Left renal cortex interstitium (tissue), 4 donors: ENCODE results near the gene EFCAB9. TPM values are rescaled to one million over a fixed set of nuclear protein-coding genes. Genes with fewer than 3 reads are reported as not detected.
"Not testable (repeated sequence)": the region's sequence is repeated elsewhere in the genome, so short reads cannot be mapped to it uniquely, and the experiment has no call there.

Source experiments
- DNase-seq, 4 donors: peaks; one replicate each; pipeline ENCODE4 v3.0.0-alpha.2; 2013; ENCODE audit warnings: low read depth in 4 of 4, low spot score in 2 of 4, missing footprints in 1 of 4
- polyA plus RNA-seq, 4 donors: library from polyadenylated mRNA; unstranded; fragments of 120-200 nt; gene quantifications; one replicate each; pipeline ENCODE4 v1.2.1, GENCODE V29; 2013; ENCODE audit not compliant: insufficient read length in 4 of 4

EFCAB9 gene
- not detected for polyA plus RNA-seq

GRCh38 chr5:172193872-172194271 lies at the start of gene EFCAB9:
TSS of gene EFCAB9 (plus strand) at chr5:172194172. CDS start at chr5:172194173, 1 bp downstream.
- no peak for DNase-seq

- no peak for DNase-seq
These were observed 49.6 kb upstream of the EFCAB9 start for GRCh38 chr5:172144291-172144815.

GRCh38 chr5:172144931-172145869 lies 48.8 kb upstream of the EFCAB9 start:
- DNase-seq: no peak

GRCh38 chr5:172145870-172146747 lies 47.9 kb upstream of the EFCAB9 start:
- DNase-seq: no peak

GRCh38 chr5:172146748-172147092 lies 47.3 kb upstream of the EFCAB9 start:
- DNase-seq: no peak

GRCh38 chr5:172147857-172148256 lies 46.1 kb upstream of the EFCAB9 start:
- DNase-seq: no peak

GRCh38 chr5:172148381-172148780 lies 45.6 kb upstream of the EFCAB9 start:
- no peak for DNase-seq

GRCh38 chr5:172149073-172149472 lies 44.9 kb upstream of the EFCAB9 start:
- no peak for DNase-seq

- DNase-seq: not testable (repeated sequence)
These were observed 44.5 kb upstream of the EFCAB9 start for GRCh38 chr5:172149481-172149880.

- DNase-seq: no peak
These were observed 43.2 kb upstream of the EFCAB9 start for GRCh38 chr5:172150514-172151425.

- DNase-seq: no peak
These were observed 42.2 kb upstream of the EFCAB9 start for GRCh38 chr5:172151661-172152210.

GRCh38 chr5:172153695-172154094 lies 40.3 kb upstream of the EFCAB9 start:
- no peak for DNase-seq

- not testable (repeated sequence) for DNase-seq
These were observed 38.9 kb upstream of the EFCAB9 start for GRCh38 chr5:172155101-172155500.

GRCh38 chr5:172156541-172156994 lies 37.4 kb upstream of the EFCAB9 start:
- no peak for DNase-seq

- DNase-seq: no peak
These were observed 35.0 kb upstream of the EFCAB9 start for GRCh38 chr5:172159016-172159415.

GRCh38 chr5:172160506-172160905 lies 33.5 kb upstream of the EFCAB9 start:
- no peak for DNase-seq

- DNase-seq: no peak
These were observed 31.5 kb upstream of the EFCAB9 start for GRCh38 chr5:172162323-172162986.

GRCh38 chr5:172162987-172163343 lies 31.0 kb upstream of the EFCAB9 start:
- DNase-seq: no peak

- DNase-seq: no peak
These were observed 30.6 kb upstream of the EFCAB9 start for GRCh38 chr5:172163346-172163745.
